ENCODE data around the gene SCRT2. TPM values are rescaled to one million over a fixed set of nuclear protein-coding genes. Genes with fewer than 3 reads are reported as not detected.

SCRT2 gene
- total and polyA plus RNA-seq, 12 donors, result not detected

DNA sequence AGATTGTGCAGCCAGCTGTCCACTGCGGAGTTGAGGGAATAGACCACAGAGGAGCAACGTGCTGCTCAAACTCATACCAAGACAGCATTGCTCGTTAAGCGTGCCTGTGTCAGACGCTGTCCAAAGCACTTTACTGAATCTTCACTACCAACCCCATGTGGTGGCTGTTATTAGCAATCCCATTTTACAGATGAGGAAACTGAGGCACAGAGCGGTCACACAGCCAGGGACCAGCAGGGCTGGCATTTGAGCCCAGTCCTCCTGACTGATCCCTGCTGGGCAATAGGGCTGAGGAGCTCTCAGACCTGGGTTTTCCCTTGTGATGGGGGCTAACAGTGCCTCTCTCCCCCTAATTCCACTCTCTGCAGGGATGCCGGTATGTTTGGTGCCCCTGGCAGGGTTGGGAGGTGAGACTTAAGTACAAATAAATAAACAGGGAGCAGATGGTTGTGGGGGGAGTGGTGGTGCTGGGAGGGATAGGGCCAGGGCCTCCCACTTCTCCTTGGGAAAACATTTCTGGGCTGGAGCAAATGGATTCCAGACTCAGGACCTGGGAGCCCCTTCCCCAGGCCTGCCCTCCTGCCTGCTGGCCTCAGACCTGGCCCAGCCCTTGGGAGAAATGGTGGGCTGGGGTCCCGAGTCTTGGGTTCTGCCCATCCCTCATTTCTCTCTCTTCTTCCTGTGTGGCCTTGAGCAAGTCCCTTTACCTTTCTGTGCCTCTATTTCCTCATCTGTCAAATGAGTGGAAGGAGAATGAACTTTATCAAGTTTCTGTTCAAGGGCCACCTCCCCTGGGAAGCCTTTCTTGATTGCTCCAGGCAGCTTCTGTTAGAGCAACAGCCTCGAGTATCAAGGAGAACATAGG, 40.3 kb downstream of the SCRT2 start:
- Histone ChIP-seq H3K4me3 (no peak overlapping the region), H3K27ac (no peak overlapping the region), H3K9me3 (replicated peaks in 1 of 3) (no peaks in the 10 kb centered on the region), H3K27me3 (no peaks in the 10 kb centered on the region), H3K4me1 (replicated peaks in 1 of 2) (no peaks in the 10 kb centered on the region), H3K36me3 (replicated peaks in 1 of 2) (no peaks in the 10 kb centered on the region)
- TF ChIP-seq, protein P1, sequence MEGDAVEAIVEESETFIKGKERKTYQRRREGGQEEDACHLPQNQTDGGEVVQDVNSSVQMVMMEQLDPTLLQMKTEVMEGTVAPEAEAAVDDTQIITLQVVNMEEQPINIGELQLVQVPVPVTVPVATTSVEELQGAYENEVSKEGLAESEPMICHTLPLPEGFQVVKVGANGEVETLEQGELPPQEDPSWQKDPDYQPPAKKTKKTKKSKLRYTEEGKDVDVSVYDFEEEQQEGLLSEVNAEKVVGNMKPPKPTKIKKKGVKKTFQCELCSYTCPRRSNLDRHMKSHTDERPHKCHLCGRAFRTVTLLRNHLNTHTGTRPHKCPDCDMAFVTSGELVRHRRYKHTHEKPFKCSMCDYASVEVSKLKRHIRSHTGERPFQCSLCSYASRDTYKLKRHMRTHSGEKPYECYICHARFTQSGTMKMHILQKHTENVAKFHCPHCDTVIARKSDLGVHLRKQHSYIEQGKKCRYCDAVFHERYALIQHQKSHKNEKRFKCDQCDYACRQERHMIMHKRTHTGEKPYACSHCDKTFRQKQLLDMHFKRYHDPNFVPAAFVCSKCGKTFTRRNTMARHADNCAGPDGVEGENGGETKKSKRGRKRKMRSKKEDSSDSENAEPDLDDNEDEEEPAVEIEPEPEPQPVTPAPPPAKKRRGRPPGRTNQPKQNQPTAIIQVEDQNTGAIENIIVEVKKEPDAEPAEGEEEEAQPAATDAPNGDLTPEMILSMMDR (IDR thresholded peaks at IDR 0.05), result no peak
- TF ChIP-seq POLR2A (IDR thresholded peaks at IDR 0.05), result no peak
- intact Hi-C loops (cut with DNase I), result no loop called here
- no peak for DNase-seq
- WGBS, 4 donors, result 75 to 79% (median 78%) methylated on average over 6 to 9 of the region's 9 CpGs

DNA sequence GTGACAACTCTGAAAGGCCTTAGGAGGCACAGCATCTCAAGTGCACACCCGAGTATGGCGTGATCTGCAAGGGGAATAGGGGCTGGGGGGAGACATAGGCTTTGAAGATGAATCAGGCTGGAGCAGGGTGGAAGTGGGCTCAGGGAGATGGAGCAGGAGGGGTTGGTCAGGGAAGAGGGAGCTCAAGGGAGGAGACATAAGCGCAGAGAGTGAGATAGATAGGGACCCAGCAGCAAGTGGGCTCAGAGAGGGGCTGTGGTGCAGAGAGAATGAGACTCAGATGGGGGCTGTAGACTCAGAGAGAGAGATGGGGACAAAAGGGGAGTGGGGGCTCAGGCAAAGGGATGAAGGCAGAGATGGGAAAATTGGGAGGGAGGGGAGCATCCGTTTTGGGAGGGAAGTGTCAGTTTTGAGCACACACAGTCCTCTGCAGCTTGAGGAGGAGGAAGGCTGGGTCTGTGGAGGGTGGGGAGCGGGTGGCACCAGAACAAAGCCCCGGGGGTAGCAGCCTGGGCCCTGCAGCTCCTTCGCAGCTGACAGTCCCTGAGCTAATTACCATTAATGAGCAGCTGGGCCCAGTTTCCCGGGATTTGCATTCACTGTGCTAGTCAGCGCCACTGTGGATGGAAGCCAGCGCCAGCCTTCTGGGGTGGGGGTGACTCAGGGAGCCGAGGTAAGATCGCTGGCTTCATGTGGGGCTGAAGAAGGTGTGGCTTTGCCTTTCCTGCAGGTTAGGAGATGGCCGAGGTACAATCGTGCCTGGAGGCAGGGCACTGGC, 41.3 kb downstream of the SCRT2 start:
- no peak overlapping the region for H3K27ac ChIP-seq
- TF ChIP-seq, protein P1 (IDR thresholded peaks at IDR 0.05), result no peak
- TF ChIP-seq POLR2A (IDR thresholded peaks at IDR 0.05), result no peak
- H3K36me3 ChIP-seq (replicated peaks in 1 of 2), result no peaks in the 10 kb centered on the region
- DNase-seq, result no peak
- intact Hi-C loops (cut with DNase I), result no loop called here
- 70 to 78% (median 75%) methylated on average over 6 to 14 of the region's 14 CpGs for WGBS, 4 donors
- no peaks in the 10 kb centered on the region for H3K27me3 ChIP-seq
- no peaks in the 10 kb centered on the region for H3K4me1 ChIP-seq (replicated peaks in 1 of 2)
- no peaks in the 10 kb centered on the region for H3K9me3 ChIP-seq (replicated peaks in 1 of 3)
- no peak overlapping the region for H3K4me3 ChIP-seq

DNA sequence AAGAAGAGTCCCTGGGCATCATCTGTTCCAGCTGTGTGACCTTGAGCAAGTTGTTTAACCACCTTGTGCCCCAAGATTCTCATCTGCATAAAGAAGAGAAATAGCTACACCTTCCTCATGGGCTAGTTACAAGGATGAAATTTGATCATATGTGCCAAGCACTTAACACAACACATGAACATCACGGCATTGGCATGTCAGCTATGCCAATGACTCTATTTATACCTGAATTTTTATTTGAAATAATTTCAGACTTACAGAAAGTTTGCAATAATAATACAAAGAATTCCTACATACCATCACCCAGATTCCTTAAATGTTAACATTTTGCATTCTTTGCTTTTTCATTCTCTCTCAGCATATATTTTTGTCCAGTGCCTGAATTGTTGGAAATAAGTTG, 44.5 kb downstream of the SCRT2 start:
- TF ChIP-seq, protein P1 (IDR thresholded peaks at IDR 0.05), result no peak
- no peak for TF ChIP-seq POLR2A (IDR thresholded peaks at IDR 0.05)
- Histone ChIP-seq H3K27me3 (no peaks in the 10 kb centered on the region), H3K36me3 (replicated peaks in 1 of 2) (no peaks in the 10 kb centered on the region), H3K27ac (no peak overlapping the region), H3K4me1 (replicated peaks in 1 of 2) (no peaks in the 10 kb centered on the region), H3K4me3 (no peak overlapping the region), H3K9me3 (replicated peaks in 1 of 3) (no peaks in the 10 kb centered on the region)
- 45 to 81% (median 76%) methylated on average over 1 of the region's 1 CpG for WGBS, 4 donors
- intact Hi-C loops (cut with DNase I), result no loop called here
- DNase-seq, result no peak

DNA sequence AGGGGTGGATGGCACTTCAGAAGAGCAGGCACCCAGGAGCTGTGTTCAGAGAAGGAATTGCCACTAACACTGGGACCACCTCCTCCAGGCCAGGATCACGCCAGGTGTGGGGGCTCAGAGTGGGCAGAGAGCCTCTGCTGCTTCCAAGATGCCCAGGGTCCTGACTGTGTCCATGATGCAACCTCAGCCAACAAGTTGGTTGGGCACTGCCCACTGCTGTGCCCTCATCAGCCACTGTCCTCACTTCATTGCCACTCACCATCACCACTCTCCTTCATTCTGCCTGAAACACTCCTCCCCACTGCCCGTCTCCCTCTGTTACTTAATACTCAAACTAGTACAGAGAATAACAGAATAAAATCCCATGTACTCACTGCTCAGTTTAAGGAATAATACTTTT, 49.0 kb downstream of the SCRT2 start:
- Histone ChIP-seq H3K4me1 (replicated peaks in 1 of 2) (no peaks in the 10 kb centered on the region), H3K36me3 (replicated peaks in 1 of 2) (no peaks in the 10 kb centered on the region), H3K27ac (no peak overlapping the region), H3K4me3 (no peak overlapping the region), H3K27me3 (no peaks in the 10 kb centered on the region), H3K9me3 (replicated peaks in 1 of 3) (no peaks in the 10 kb centered on the region)
- 63 to 77% (median 66%) methylated on average over 2 of the region's 2 CpGs for WGBS, 4 donors
- no peak for DNase-seq
- intact Hi-C loops (cut with DNase I), result no loop called here
- TF ChIP-seq POLR2A (IDR thresholded peaks at IDR 0.05), result no peak
- TF ChIP-seq, protein P1 (IDR thresholded peaks at IDR 0.05), result no peak
